Activated T-cell treated with anti-CD3 and anti-CD28 coated beads, Interleukin-2, amount 50 U/mL, for 72 hours (primary cell): ENCODE measurements around the gene SUN1. TPM values are rescaled to one million over a fixed set of nuclear protein-coding genes. Genes with fewer than 3 reads are reported as not detected.
A peak's percentile ranks its signal among the peaks of the same experiment; 100 is the strongest.

ENCODE experiments used
- ATAC-seq, 2 donors: fragments of 150-1000 bp; cut with Tn5 transposase; replicated peaks in 1 of 2; 2 replicates each; pipeline ENCODE4 v1.10.0; 2021; ENCODE audit warnings: moderate library complexity in 2 of 2, mild to moderate bottlenecking in 1 of 2
- DNase-seq, 2 donors: peaks; one replicate each; pipeline ENCODE4 v3.0.0; 2021 to 2022; ENCODE audit warnings: mixed read lengths in 1 of 2
- H3K27ac Mint-ChIP-seq: one replicate; pipeline ENCODE4 v1.8.0; 2022; ENCODE audit warnings: mild to moderate bottlenecking, moderate library complexity, mixed read lengths
- H3K27me3 Mint-ChIP-seq: one replicate; pipeline ENCODE4 v1.8.0; 2022; ENCODE audit warnings: low read depth, mixed read lengths
- H3K36me3 Mint-ChIP-seq, 2 donors: one replicate each; pipeline ENCODE4 v1.8.0; 2022; ENCODE audit warnings: mixed read lengths in 2 of 2, mild to moderate bottlenecking in 1 of 2; ENCODE audit not compliant: insufficient read depth in 2 of 2
- H3K4me1 Mint-ChIP-seq: one replicate; pipeline ENCODE4 v1.8.0; 2022; ENCODE audit warnings: low read depth, mixed read lengths
- H3K4me3 Mint-ChIP-seq, 2 donors: one replicate each; pipeline ENCODE4 v1.8.0; 2022; ENCODE audit warnings: mild to moderate bottlenecking in 2 of 2, mixed read lengths in 2 of 2, moderate library complexity in 2 of 2
- H3K9me3 Mint-ChIP-seq, 2 donors: one replicate each; pipeline ENCODE4 v1.8.0; 2022; ENCODE audit warnings: mixed read lengths in 2 of 2
- total RNA-seq, 2 donors: library from RNA; stranded (reverse); gene quantifications; one replicate each; pipeline ENCODE4 v1.2.3, GENCODE V29; 2022

Gene SUN1
- total RNA-seq, result 10 to 100 TPM; 77.9 to 84.4 TPM

- Mint-ChIP-seq H3K36me3 (peaks cover 2 to 7% of the 10 kb centered on the region in 2 donors), H3K27me3 (no peaks in the 10 kb centered on the region), H3K4me3 (peak within 1 kb of the TSS; percentile 88 to 91), H3K27ac (peak within 1 kb of the TSS; percentile 94), H3K9me3 (no peaks in the 10 kb centered on the region), H3K4me1 (peaks cover 63% of the 10 kb centered on the region)
- ATAC-seq, result peak; percentile 78 to 79
- peak; percentile 69 to 83 for DNase-seq
These were observed at the start of gene SUN1 for GRCh38 chr7:832167-832967. TSS of gene SUN1 (plus strand) at chr7:832476. CDS start at chr7:832525, 49 bp downstream.

GRCh38 chr7:782718-783449 lies 49.4 kb upstream of the SUN1 start:
- H3K4me3 Mint-ChIP-seq, result no peak overlapping the region
- H3K27ac Mint-ChIP-seq, result no peak overlapping the region
- H3K27me3 Mint-ChIP-seq, result no peaks in the 10 kb centered on the region
- DNase-seq (no peak), ATAC-seq (no peak)
- H3K9me3 Mint-ChIP-seq, result no peaks in the 10 kb centered on the region
- peaks cover 3 to 10% of the 10 kb centered on the region in 2 donors for H3K36me3 Mint-ChIP-seq
- no peaks in the 10 kb centered on the region for H3K4me1 Mint-ChIP-seq

- ATAC-seq, result no peak
- Mint-ChIP-seq H3K4me1 (no peaks in the 10 kb centered on the region), H3K9me3 (no peaks in the 10 kb centered on the region), H3K27ac (no peak overlapping the region), H3K27me3 (no peaks in the 10 kb centered on the region), H3K36me3 (peaks cover 3 to 14% of the 10 kb centered on the region in 2 donors), H3K4me3 (no peak overlapping the region)
- no peak for DNase-seq
These were observed 48.5 kb upstream of the SUN1 start for GRCh38 chr7:783556-784490.

- Mint-ChIP-seq H3K27me3 (no peaks in the 10 kb centered on the region), H3K4me3 (no peak overlapping the region), H3K9me3 (peaks cover 0 to 3% of the 10 kb centered on the region in 2 donors), H3K36me3 (peaks cover 6 to 19% of the 10 kb centered on the region in 2 donors), H3K27ac (no peak overlapping the region), H3K4me1 (no peaks in the 10 kb centered on the region)
- ATAC-seq (no peak), DNase-seq (no peak)
These were observed 47.3 kb upstream of the SUN1 start for GRCh38 chr7:784971-785370.

GRCh38 chr7:785416-785815 lies 46.9 kb upstream of the SUN1 start:
- H3K27me3 Mint-ChIP-seq, result no peaks in the 10 kb centered on the region
- ATAC-seq, result no peak
- H3K9me3 Mint-ChIP-seq, result peaks cover 0 to 3% of the 10 kb centered on the region in 2 donors
- H3K4me3 Mint-ChIP-seq, result no peak overlapping the region
- no peak overlapping the region for H3K27ac Mint-ChIP-seq
- H3K36me3 Mint-ChIP-seq, result peaks cover 6 to 19% of the 10 kb centered on the region in 2 donors
- DNase-seq, result no peak
- H3K4me1 Mint-ChIP-seq, result no peaks in the 10 kb centered on the region

DNA sequence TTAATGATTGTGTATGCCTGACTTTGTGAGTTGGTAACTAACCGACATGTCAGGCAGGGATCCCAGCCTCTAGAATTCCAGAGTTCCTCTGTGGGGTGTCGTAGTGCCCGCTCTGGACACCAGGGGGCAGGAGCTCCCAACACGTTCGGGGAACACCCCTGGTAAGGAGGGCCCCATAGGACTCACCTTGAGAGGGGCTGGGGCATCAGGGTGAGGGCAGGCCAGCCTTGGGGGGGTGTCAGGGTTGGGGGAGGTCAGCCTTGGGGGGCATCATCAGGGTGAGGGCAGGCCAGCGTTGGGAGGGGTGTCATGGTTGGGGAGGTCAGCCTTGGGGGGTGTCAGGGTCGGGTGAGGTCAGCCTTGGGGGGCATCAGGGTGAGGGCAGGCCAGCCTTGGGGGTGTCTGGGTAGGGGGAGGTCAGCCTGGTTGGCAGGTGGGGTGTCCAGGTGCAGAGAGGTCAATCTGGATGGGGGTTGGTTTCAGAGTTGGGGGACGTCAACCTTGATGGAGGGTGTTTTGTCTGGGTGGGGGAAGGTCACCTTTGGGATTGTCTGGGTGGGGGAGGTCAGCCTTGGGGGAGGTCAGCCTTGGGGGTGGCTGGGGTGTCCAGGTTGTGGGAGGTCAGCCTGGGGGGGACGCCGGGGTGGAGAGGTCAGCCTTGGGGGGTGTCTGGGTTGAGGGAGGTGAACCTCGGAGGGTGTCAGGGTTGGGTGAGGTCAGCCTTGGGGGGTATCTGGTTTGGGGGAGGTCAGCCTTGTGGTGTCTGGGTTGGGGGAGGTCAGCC lies 45.6 kb upstream of the SUN1 start:
- DNase-seq (peak; percentile 68 to 77), ATAC-seq (peak; percentile 77 to 80)
- H3K27ac Mint-ChIP-seq, result no peak overlapping the region
- H3K36me3 Mint-ChIP-seq, result peaks cover 6 to 15% of the 10 kb centered on the region in 2 donors
- no peaks in the 10 kb centered on the region for H3K27me3 Mint-ChIP-seq
- no peaks in the 10 kb centered on the region for H3K4me1 Mint-ChIP-seq
- H3K4me3 Mint-ChIP-seq, result no peak overlapping the region
- H3K9me3 Mint-ChIP-seq, result peaks cover 0 to 3% of the 10 kb centered on the region in 2 donors

- H3K9me3 Mint-ChIP-seq, result peaks cover 0 to 3% of the 10 kb centered on the region in 2 donors
- no peak overlapping the region for H3K4me3 Mint-ChIP-seq
- no peaks in the 10 kb centered on the region for H3K4me1 Mint-ChIP-seq
- H3K27ac Mint-ChIP-seq, result no peak overlapping the region
- H3K36me3 Mint-ChIP-seq, result peaks cover 5 to 14% of the 10 kb centered on the region in 2 donors
- H3K27me3 Mint-ChIP-seq, result no peaks in the 10 kb centered on the region
- DNase-seq (no peak), ATAC-seq (no peak)
These were observed 44.7 kb upstream of the SUN1 start for GRCh38 chr7:787332-788240.

GRCh38 chr7:791519-791918 lies 40.8 kb upstream of the SUN1 start:
- ATAC-seq (no peak), DNase-seq (no peak)
- H3K9me3 Mint-ChIP-seq, result peaks cover 0 to 3% of the 10 kb centered on the region in 2 donors

DNA sequence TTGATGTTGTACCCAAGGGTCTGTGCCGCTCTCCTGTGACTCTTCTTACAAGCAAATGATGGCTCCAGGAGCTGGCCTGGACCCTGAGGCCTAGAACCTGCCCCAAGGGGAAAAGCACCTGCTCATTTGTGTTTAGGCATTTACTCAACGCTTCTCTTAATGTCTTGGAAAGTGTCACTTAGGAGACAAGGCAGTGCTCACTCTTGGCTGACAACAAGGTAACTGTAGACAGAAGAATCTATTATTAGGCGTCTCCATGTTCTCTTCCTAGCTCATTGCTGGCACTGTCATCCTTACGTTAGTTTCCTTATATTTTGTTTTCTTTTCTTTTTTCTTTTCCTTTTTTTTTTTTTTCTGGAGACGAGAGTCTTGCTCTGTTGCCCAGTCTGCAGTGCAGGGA lies 38.1 kb upstream of the SUN1 start:
- no peak overlapping the region for H3K27ac Mint-ChIP-seq

More at GRCh38 chr7:791519-791918, 40.8 kb upstream of the SUN1 start:
- H3K27ac Mint-ChIP-seq, result no peak overlapping the region
- no peak overlapping the region for H3K4me3 Mint-ChIP-seq
- H3K4me1 Mint-ChIP-seq, result no peaks in the 10 kb centered on the region
- no peaks in the 10 kb centered on the region for H3K27me3 Mint-ChIP-seq
- H3K36me3 Mint-ChIP-seq, result peaks cover 2 to 10% of the 10 kb centered on the region in 2 donors

GRCh38 chr7:794671-795329 lies 37.5 kb upstream of the SUN1 start:
- H3K4me3 Mint-ChIP-seq, result no peak overlapping the region
- H3K27ac Mint-ChIP-seq, result no peak overlapping the region
- no peaks in the 10 kb centered on the region for H3K9me3 Mint-ChIP-seq
- no peaks in the 10 kb centered on the region for H3K27me3 Mint-ChIP-seq
- H3K36me3 Mint-ChIP-seq, result no peaks in the 10 kb centered on the region
- DNase-seq, result no peak
- ATAC-seq, result no peak
- no peaks in the 10 kb centered on the region for H3K4me1 Mint-ChIP-seq

More for the DNA sequence above, 38.1 kb upstream of the SUN1 start:
- Mint-ChIP-seq H3K36me3 (peaks cover 2 to 3% of the 10 kb centered on the region in 2 donors), H3K9me3 (peaks cover 0 to 2% of the 10 kb centered on the region in 2 donors), H3K4me1 (no peaks in the 10 kb centered on the region), H3K27me3 (no peaks in the 10 kb centered on the region), H3K4me3 (no peak overlapping the region)
- ATAC-seq, result no peak
- no peak for DNase-seq
